NCI-H1436 treated with DMSO at 0.1 percent for 48 hours (cell line): ENCODE results near the gene NLRP4.
A peak's percentile ranks its signal among the peaks of the same experiment; 100 is the strongest.

Experiments used
- DNase-seq: peaks from one replicate; lab custom pipeline; 2025; lab: John Stamatoyannopoulos, UW

The NLRP4 gene

GRCh38 chr19:55836340-55836739, at the start of gene NLRP4:
Gene NLRP4, plus strand, starts transcription at chr19:55836540. Its CDS starts 15,541 bp downstream, at chr19:55852081.
- no peak for DNase-seq

- DNase-seq, result no peak
These were observed 41.3 kb upstream of the NLRP4 start for GRCh38 chr19:55795021-55795420.

GRCh38 chr19:55801416-55801815, 34.9 kb upstream of the NLRP4 start:
- no peak for DNase-seq

GRCh38 chr19:55802281-55802680, 34.1 kb upstream of the NLRP4 start:
- DNase-seq, result no peak

- DNase-seq, result peak; percentile 61
These were observed 26.8 kb upstream of the NLRP4 start for GRCh38 chr19:55809381-55810058.

GRCh38 chr19:55811340-55811739, 25.0 kb upstream of the NLRP4 start:
- no peak for DNase-seq

- DNase-seq, result no peak
These were observed 23.9 kb upstream of the NLRP4 start for GRCh38 chr19:55812449-55812848.

- DNase-seq, result no peak
These were observed 22.4 kb upstream of the NLRP4 start for GRCh38 chr19:55813906-55814305.

- no peak for DNase-seq
These were observed 16.3 kb upstream of the NLRP4 start for GRCh38 chr19:55820037-55820436.

- no peak for DNase-seq
These were observed 5.7 kb upstream of the NLRP4 start for GRCh38 chr19:55830656-55831055.

GRCh38 chr19:55831846-55832245, 4.5 kb upstream of the NLRP4 start, which contains the start of gene NLRP11:
Gene NLRP11, minus strand, starts transcription at chr19:55831999. Its CDS starts 13,825 bp downstream, at chr19:55818174.
- no peak for DNase-seq

GRCh38 chr19:55832676-55833075, 3.7 kb upstream of the NLRP4 start:
- DNase-seq, result no peak

GRCh38 chr19:55838251-55838650, 1.9 kb downstream of the NLRP4 start:
- DNase-seq, result no peak

GRCh38 chr19:55838906-55839305, 2.6 kb downstream of the NLRP4 start:
- no peak for DNase-seq

GRCh38 chr19:55855160-55855559, 18.8 kb downstream of the NLRP4 start:
- DNase-seq, result no peak

GRCh38 chr19:55857149-55857548, 20.8 kb downstream of the NLRP4 start:
- DNase-seq, result no peak

GRCh38 chr19:55857974-55858373, 21.6 kb downstream of the NLRP4 start:
- no peak for DNase-seq

GRCh38 chr19:55858401-55858800, 22.1 kb downstream of the NLRP4 start:
- no peak for DNase-seq

- DNase-seq, result no peak
These were observed 22.6 kb downstream of the NLRP4 start for GRCh38 chr19:55858969-55859368.

- no peak for DNase-seq
These were observed 30.2 kb downstream of the NLRP4 start for GRCh38 chr19:55866521-55866920.

GRCh38 chr19:55867101-55867500, 30.8 kb downstream of the NLRP4 start:
- DNase-seq, result no peak

GRCh38 chr19:55870736-55871135, 34.4 kb downstream of the NLRP4 start:
- DNase-seq, result no peak

GRCh38 chr19:55877211-55877610, 40.9 kb downstream of the NLRP4 start:
- DNase-seq, result no peak

GRCh38 chr19:55882626-55883025, 46.3 kb downstream of the NLRP4 start:
- no peak for DNase-seq
